ENCODE measurements around the gene INPP5D. TPM values are rescaled to one million over a fixed set of nuclear protein-coding genes. Genes with fewer than 3 reads are reported as not detected.

The INPP5D gene
- total RNA-seq, 1 experiment from 2014 or later, result 0.74 TPM

- peak; percentile 51 for TF ChIP-seq CTCF (conservative IDR thresholded peaks at IDR 0.05)
- no peak for TF ChIP-seq EZH2 (IDR thresholded peaks at IDR 0.05; ENCODE audit: low read depth)
- no TSS peak for BruUV-seq (replicated peaks)
- Histone ChIP-seq H3K4me1 (replicated peaks; ENCODE audit: insufficient read depth) (peaks cover 45% of the 10 kb centered on the region), H2AFZ (no peak overlapping the region), H3F3A (ENCODE audit: insufficient read depth, low read depth) (peaks cover 49% of the 10 kb centered on the region), H3K27me3 (ENCODE audit: insufficient read depth, low read depth) (no peaks in the 10 kb centered on the region), H3K9me3 (ENCODE audit: insufficient read depth, low read depth) (no peaks in the 10 kb centered on the region), H3K79me2 (ENCODE audit: low read depth) (no peaks in the 10 kb centered on the region), H3K27ac (peak overlapping the region; percentile 72), H3K9me2 (ENCODE audit: insufficient read depth) (no peaks in the 10 kb centered on the region), H3K4me2 (peak overlapping the region; percentile 56), H3K36me3 (ENCODE audit: low read depth) (no peaks in the 10 kb centered on the region), H4K20me1 (ENCODE audit: insufficient read depth) (no peaks in the 10 kb centered on the region), H3K4me3 (no peak overlapping the region)
- ChIA-PET POLR2A (ENCODE audit: unreplicated experiment) (interaction anchor here (0.6 to 0.7 kb wide), 2 partner anchors 57 to 140 kb away, joined by 4 to 7 read pairs; no protein-coding TSS in a partner anchor), CTCF (interaction anchor here (0.7 kb wide), 1 partner anchor 197 kb away, joined by 5 read pairs; no protein-coding TSS in a partner anchor)
- peak; percentile 69 to 97 for DNase-seq
- intact Hi-C loops (cut with micrococcal nuclease; ENCODE audit: unreplicated experiment), result loop anchor here (1.0 to 5.0 kb wide), 8 partner anchors 38 to 221 kb away; no protein-coding TSS in a partner anchor
Measured at GRCh38 chr2:233026198-233026813, 33.8 kb upstream of the INPP5D start.

GRCh38 chr2:233029321-233029720, 30.8 kb upstream of the INPP5D start:
- Histone ChIP-seq H3K79me2 (ENCODE audit: low read depth) (no peaks in the 10 kb centered on the region), H3F3A (ENCODE audit: insufficient read depth, low read depth) (peaks cover 51% of the 10 kb centered on the region), H3K9me2 (ENCODE audit: insufficient read depth) (no peaks in the 10 kb centered on the region), H2AFZ (no peak overlapping the region), H3K4me1 (replicated peaks; ENCODE audit: insufficient read depth) (peaks cover 49% of the 10 kb centered on the region), H3K27ac (no peak overlapping the region), H3K36me3 (ENCODE audit: low read depth) (no peaks in the 10 kb centered on the region), H3K9me3 (ENCODE audit: insufficient read depth, low read depth) (no peaks in the 10 kb centered on the region), H3K4me2 (no peak overlapping the region), H3K4me3 (no peak overlapping the region), H3K27me3 (ENCODE audit: insufficient read depth, low read depth) (no peaks in the 10 kb centered on the region), H4K20me1 (ENCODE audit: insufficient read depth) (no peaks in the 10 kb centered on the region)
- intact Hi-C loops (cut with micrococcal nuclease; ENCODE audit: unreplicated experiment), result loop anchor here (5.0 kb wide), 1 partner anchor 127 kb away; no protein-coding TSS in a partner anchor
- TF ChIP-seq CTCF (conservative IDR thresholded peaks at IDR 0.05) (no peak), EZH2 (IDR thresholded peaks at IDR 0.05; ENCODE audit: low read depth) (no peak)
- ChIA-PET CTCF (interaction anchor here (0.8 to 0.9 kb wide), 2 partner anchors 25 to 49 kb away, joined by 3 to 7 read pairs; no protein-coding TSS in a partner anchor), POLR2A (ENCODE audit: unreplicated experiment) (no interaction called here)
- no TSS peak for BruUV-seq (replicated peaks)
- no peak for DNase-seq

GRCh38 chr2:233031556-233032500, 28.3 kb upstream of the INPP5D start:
- H3K27me3 ChIP-seq (ENCODE audit: insufficient read depth, low read depth), result no peaks in the 10 kb centered on the region
- no peak overlapping the region for H3K4me3 ChIP-seq
- H2AFZ ChIP-seq, result no peak overlapping the region
- POLR2A ChIA-PET (ENCODE audit: unreplicated experiment), result no interaction called here
- peaks cover 54% of the 10 kb centered on the region for H3K4me1 ChIP-seq (replicated peaks; ENCODE audit: insufficient read depth)
- peaks cover 59% of the 10 kb centered on the region for H3F3A ChIP-seq (ENCODE audit: insufficient read depth, low read depth)
- H4K20me1 ChIP-seq (ENCODE audit: insufficient read depth), result no peaks in the 10 kb centered on the region
- no peaks in the 10 kb centered on the region for H3K9me2 ChIP-seq (ENCODE audit: insufficient read depth)
- no peaks in the 10 kb centered on the region for H3K36me3 ChIP-seq (ENCODE audit: low read depth)
- no peak for TF ChIP-seq EZH2 (IDR thresholded peaks at IDR 0.05; ENCODE audit: low read depth)
- no peak for TF ChIP-seq CTCF (conservative IDR thresholded peaks at IDR 0.05)
- no peak for DNase-seq
- no peaks in the 10 kb centered on the region for H3K79me2 ChIP-seq (ENCODE audit: low read depth)
- intact Hi-C loops (cut with micrococcal nuclease; ENCODE audit: unreplicated experiment), result no loop called here
- H3K27ac ChIP-seq, result peak overlapping the region; percentile 86; the same call in 1 of the 2 replicates
- H3K9me3 ChIP-seq (ENCODE audit: insufficient read depth, low read depth), result peaks cover 3% of the 10 kb centered on the region; the same call in 1 of the 2 replicates
- no peak overlapping the region for H3K4me2 ChIP-seq
- no TSS peak for BruUV-seq (replicated peaks)
- CTCF ChIA-PET, result interaction anchor here (0.9 kb wide), 1 partner anchor 22 kb away, joined by 3 read pairs; no protein-coding TSS in a partner anchor

All from PC-9 (cell line).